Breast epithelium (tissue), 3 donors: Measurements from ENCODE around the gene NUB1.

Experiments used
- CTCF ChIP-seq, 3 donors: fragments of 450-650 bp; IDR thresholded peaks; one replicate each; pipeline ENCODE4 v1.5.1; 2016 to 2017; ENCODE audit warnings: antibody characterized with exemption in 3 of 3, mild to moderate bottlenecking in 3 of 3, moderate library complexity in 3 of 3
- POLR2A ChIP-seq: fragments of 450-650 bp; IDR thresholded peaks from one replicate; pipeline ENCODE4 v1.6.1; 2016; ENCODE audit warnings: antibody characterized with exemption, mild to moderate bottlenecking, moderate library complexity
- POLR2AphosphoS5 ChIP-seq, 3 donors: sonication (generic); formaldehyde crosslinking; IDR thresholded peaks; one replicate each; pipeline ENCODE4 v1.6.1; 2017; ENCODE audit warnings: antibody characterized with exemption in 3 of 3

GRCh38 chr7:151367284-151367683 is 25.7 kb downstream of the NUB1 start:
- TF ChIP-seq CTCF (IDR thresholded peaks at IDR 0.05): no peak
- TF ChIP-seq POLR2A: no peak
- no peak for TF ChIP-seq POLR2AphosphoS5 (IDR thresholded peaks at IDR 0.05)
